IMR-90 (cell line): ENCODE data around the gene CFAP43. TPM values are rescaled to one million over a fixed set of nuclear protein-coding genes. Genes with fewer than 3 reads are reported as not detected.
"Not testable (repeated sequence)": the region's sequence is repeated elsewhere in the genome, so short reads cannot be mapped to it uniquely, and the experiment has no call there.

Experiments
- ATAC-seq: fragments of 200-7000 bp; cut with Tn5 transposase; 2 replicates; pipeline ENCODE4 v1.9.1; 2020; ENCODE audit warnings: low read depth, mild to moderate bottlenecking, moderate library complexity
- BruUV-seq: library from RNA; stranded (reverse); fragments of 400-500 nt; replicated peaks from 2 replicates; lab custom pipeline; 2021; lab: Mats Ljungman, UMichigan
- CTCF ChIA-PET: fragments of 300-600 bp; formaldehyde crosslinking; extraction: SDS; loops from one replicate; lab custom pipeline; 2021; ENCODE audit warnings: antibody characterized with exemption; lab: Yijun Ruan, JAX
- POLR2A ChIA-PET: fragments of 300-600 bp; sonication (Branson Sonifier 250); formaldehyde crosslinking; loops from one replicate; lab custom pipeline; 2022; ENCODE audit warnings: antibody characterized with exemption; ENCODE audit not compliant: unreplicated experiment; lab: Charles Lee
- DNase-seq: peaks from one replicate; pipeline ENCODE4 v3.0.0; 2013
- H2AFZ ChIP-seq: replicated peaks from 2 replicates; pipeline ENCODE3; 2013; ENCODE audit warnings: low read length, mild to moderate bottlenecking; ENCODE audit not compliant: poor library complexity
- H2AK5ac ChIP-seq: 2 replicates; pipeline ENCODE4 v1.6.1; 2013; ENCODE audit warnings: low read depth, low read length, inconsistent platforms
- H2AK9ac ChIP-seq: replicated peaks from 2 replicates; pipeline ENCODE3; 2013; ENCODE audit warnings: mild to moderate bottlenecking, low read depth, low read length, moderate library complexity; ENCODE audit not compliant: poor library complexity
- H2BK120ac ChIP-seq: 2 replicates; pipeline ENCODE4 v1.6.1; 2013; ENCODE audit warnings: low read depth, low read length, inconsistent platforms
- H2BK15ac ChIP-seq: 3 replicates; pipeline ENCODE4 v1.6.1; 2013; ENCODE audit warnings: low read depth, low read length, inconsistent platforms
- H2BK20ac ChIP-seq: 2 replicates; pipeline ENCODE4 v1.6.1; 2013; ENCODE audit warnings: low read depth, mild to moderate bottlenecking, inconsistent platforms, low read length, moderate library complexity
- H2BK5ac ChIP-seq: 2 replicates; pipeline ENCODE4 v1.6.1; 2013; ENCODE audit warnings: mild to moderate bottlenecking, low read depth, low read length, inconsistent platforms; ENCODE audit not compliant: poor library complexity, severe bottlenecking
- H3K14ac ChIP-seq: replicated peaks from 2 replicates; pipeline ENCODE4 v1.6.1; 2013; ENCODE audit warnings: low read depth, low read length, inconsistent platforms
- H3K18ac ChIP-seq: 2 replicates; pipeline ENCODE4 v1.6.1; 2013; ENCODE audit warnings: low read depth, low read length, control low read depth
- H3K23ac ChIP-seq: 2 replicates; pipeline ENCODE4 v1.6.1; 2013; ENCODE audit warnings: low read depth, low read length, inconsistent platforms
- H3K27ac ChIP-seq: 2 replicates; pipeline ENCODE4 v1.5.1; 2013; ENCODE audit warnings: mild to moderate bottlenecking, control low read depth, low read length; ENCODE audit not compliant: insufficient read depth
- H3K27me3 ChIP-seq: 2 replicates; pipeline ENCODE4 v1.6.1; 2013; ENCODE audit warnings: low read length; ENCODE audit not compliant: control insufficient read depth, insufficient read depth
- H3K36me3 ChIP-seq: 2 replicates; pipeline ENCODE4 v1.6.1; 2013; ENCODE audit warnings: low read length, mixed read lengths; ENCODE audit not compliant: control insufficient read depth, insufficient read depth
- H3K4ac ChIP-seq: 2 replicates; pipeline ENCODE4 v1.6.1; 2013; ENCODE audit warnings: low read depth, low read length, inconsistent platforms
- H3K4me1 ChIP-seq: 2 replicates; pipeline ENCODE4 v1.6.1; 2013; ENCODE audit warnings: low read length, mixed read lengths; ENCODE audit not compliant: control insufficient read depth, insufficient read depth
- H3K4me2 ChIP-seq: 2 replicates; pipeline ENCODE4 v1.6.1; 2013; ENCODE audit warnings: low read depth, mild to moderate bottlenecking, control low read depth, low read length, moderate library complexity
- H3K4me3 ChIP-seq: 2 replicates; pipeline ENCODE4 v1.5.1; 2013; ENCODE audit warnings: low read depth, mild to moderate bottlenecking, control low read depth, low read length, moderate library complexity; ENCODE audit not compliant: insufficient read depth
- H3K56ac ChIP-seq: 2 replicates; pipeline ENCODE4 v1.6.1; 2013; ENCODE audit warnings: low read length, inconsistent platforms; ENCODE audit not compliant: insufficient read depth; ENCODE audit errors: extremely low read depth
- H3K79me1 ChIP-seq, 2 experiments: 2 replicates each; pipeline ENCODE4 v1.6.1; 2013; ENCODE audit warnings: low read length in 2 of 2, inconsistent platforms in 1 of 2, low read depth in 1 of 2
- H3K9ac ChIP-seq: 2 replicates; pipeline ENCODE4 v1.6.1; 2013; ENCODE audit warnings: low read depth, low read length, control low read depth
- H3K9me1 ChIP-seq: 2 replicates; pipeline ENCODE4 v1.6.1; 2013; ENCODE audit warnings: low read length, inconsistent platforms; ENCODE audit not compliant: insufficient read depth
- H3K9me3 ChIP-seq: 2 replicates; pipeline ENCODE4 v1.6.1; 2013; ENCODE audit warnings: low read length; ENCODE audit not compliant: control insufficient read depth, insufficient read depth
- H4K20me1 ChIP-seq: 2 replicates; pipeline ENCODE4 v1.6.1; 2013; ENCODE audit warnings: low read length, inconsistent platforms; ENCODE audit not compliant: insufficient read depth
- H4K5ac ChIP-seq: 2 replicates; pipeline ENCODE4 v1.6.1; 2013; ENCODE audit warnings: mild to moderate bottlenecking, low read depth, low read length, control low read depth
- H4K8ac ChIP-seq, 2 experiments: 2 replicates each; pipeline ENCODE4 v1.6.1; 2013; ENCODE audit warnings: low read depth in 2 of 2, low read length in 2 of 2, control low read depth in 1 of 2, inconsistent platforms in 1 of 2
- H4K91ac ChIP-seq: 2 replicates; pipeline ENCODE4 v1.6.1; 2013; ENCODE audit warnings: low read depth, low read length, inconsistent platforms; ENCODE audit not compliant: insufficient read depth
- WGBS, 2 experiments: methylation state at CpG; one replicate each; pipeline versions ENCODE4 v1.1.5 to v1.1.7; 2013; ENCODE audit warnings: missing lambda C conversion rate in 2 of 2; ENCODE audit not compliant: insufficient read length in 1 of 2; ENCODE audit errors: extremely low coverage in 2 of 2; 5-methylcytosine and 5-hydroxymethylcytosine counted together
- dilution Hi-C: fragments of 300-500 bp; cut with HindIII; formaldehyde crosslinking; loops from one replicate; pipeline ENCODE4 v1.14.3; 2018; ENCODE audit warnings: low sequenced_read_pairs; ENCODE audit not compliant: unreplicated experiment
- in situ Hi-C: fragments of 300-500 bp; cut with MboI; formaldehyde crosslinking; loops from 3 replicates; pipeline ENCODE4 v1.14.3; 2019; ENCODE audit warnings: low sequenced_read_pairs, inconsistent platforms, mixed read lengths
- intact Hi-C: fragments of 100-400 bp; cut with micrococcal nuclease; formaldehyde crosslinking; loops from 2 replicates; pipeline ENCODE4 v1.10.0; 2022
- polyA plus RNA-seq, 3 experiments: library from polyadenylated mRNA; depleted of rRNA; stranded (reverse); fragments of >200 nt; gene quantifications; 2 replicates each; pipeline ENCODE4 v1.2.3, GENCODE V29; 2012; ENCODE audit warnings: low replicate concordance in 1 of 3
- total RNA-seq: library from RNA; depleted of rRNA; stranded (reverse); fragments of >200 nt; gene quantifications from 2 replicates; pipeline ENCODE4 v1.2.3, GENCODE V29; 2012

Gene CFAP43
- total and polyA plus RNA-seq, 2 of the 4 experiments (the other 2 are of a cell fraction) = under 0.01 to 0.05 TPM

GRCh38 chr10:104243009-104243408, 10.8 kb upstream of the CFAP43 start:
- H4K8ac ChIP-seq, H3K27ac ChIP-seq, H3K18ac ChIP-seq, H2BK5ac ChIP-seq, H3K4me2 ChIP-seq, H3K4ac ChIP-seq, ATAC-seq, H4K91ac ChIP-seq, H3K79me1 ChIP-seq, BruUV-seq, H3K4me3 ChIP-seq, dilution Hi-C loops, POLR2A ChIA-PET, in situ Hi-C loops, H2AK5ac ChIP-seq, H3K9me1 ChIP-seq, CTCF ChIA-PET, H3K56ac ChIP-seq, H3K9ac ChIP-seq, intact Hi-C loops, H2AK9ac ChIP-seq, H2BK120ac ChIP-seq, DNase-seq, H2BK15ac ChIP-seq, H3K14ac ChIP-seq, H2AFZ ChIP-seq, H3K4me1 ChIP-seq, H3K36me3 ChIP-seq, H4K5ac ChIP-seq, H3K9me3 ChIP-seq, H4K20me1 ChIP-seq, H2BK20ac ChIP-seq, H3K23ac ChIP-seq: not testable (repeated sequence)
- WGBS, 2 experiments = 100% methylated on average over 1 of the region's 3 CpGs; no CpG with 5 or more reads in 1 of the 2 experiments
- H3K27me3 ChIP-seq = peaks cover 14% of the 10 kb centered on the region
